Liver (tissue), 9 donors: ENCODE measurements around the gene PKN2. TPM values are rescaled to one million over a fixed set of nuclear protein-coding genes. Genes with fewer than 3 reads are reported as not detected.

Experiments
- DNase-seq: peaks from one replicate; pipeline ENCODE4 v3.0.0-alpha.2; 2017; ENCODE audit warnings: low spot score
- H3K27ac ChIP-seq, 2 donors: one replicate each; pipeline ENCODE4 v1.7.0; 2013; ENCODE audit warnings: inconsistent platforms in 2 of 2, low read length in 2 of 2, control low read depth in 1 of 2, low read depth in 1 of 2, mild to moderate bottlenecking in 1 of 2
- H3K27me3 ChIP-seq, 4 donors: one replicate each; pipeline versions ENCODE4 v1.6.1 to v1.7.0; 2013; ENCODE audit warnings: low read length in 3 of 4, inconsistent platforms in 1 of 4, mild to moderate bottlenecking in 1 of 4, moderate library complexity in 1 of 4; ENCODE audit not compliant: control insufficient read depth in 4 of 4, insufficient read depth in 4 of 4
- H3K36me3 ChIP-seq, 4 donors: one replicate each; pipeline versions ENCODE4 v1.6.1 to v1.7.0; 2013; ENCODE audit warnings: low read length in 3 of 4, mild to moderate bottlenecking in 3 of 4, low read depth in 1 of 4, moderate library complexity in 1 of 4; ENCODE audit not compliant: control insufficient read depth in 4 of 4, insufficient read depth in 3 of 4
- H3K4me1 ChIP-seq, 4 donors: one replicate each; pipeline versions ENCODE4 v1.6.1 to v1.7.0; 2013; ENCODE audit warnings: low read length in 3 of 4, mild to moderate bottlenecking in 3 of 4, moderate library complexity in 1 of 4; ENCODE audit not compliant: control insufficient read depth in 4 of 4, insufficient read depth in 4 of 4
- H3K4me3 ChIP-seq, 3 donors: one replicate each; pipeline versions ENCODE4 v1.6.1 to v1.7.0; 2013; ENCODE audit warnings: low read length in 3 of 3, control low read depth in 1 of 3, low read depth in 1 of 3, mild to moderate bottlenecking in 1 of 3
- H3K9ac ChIP-seq, 2 donors: one replicate each; pipeline ENCODE4 v1.7.0; 2013; ENCODE audit warnings: low read length in 2 of 2, mild to moderate bottlenecking in 2 of 2, moderate library complexity in 2 of 2, control low read depth in 1 of 2, low read depth in 1 of 2
- H3K9me3 ChIP-seq, 4 donors: one replicate each; pipeline versions ENCODE4 v1.6.1 to v1.7.0; 2013; ENCODE audit warnings: low read length in 3 of 4; ENCODE audit not compliant: control insufficient read depth in 4 of 4
- ATF3 ChIP-seq: IDR thresholded peaks from 2 replicates; pipeline ENCODE4 v1.6.1; 2016; ENCODE audit warnings: antibody characterized with exemption
- CTCF ChIP-seq: fragments of 150-350 bp; IDR thresholded peaks from 2 replicates; pipeline ENCODE4 v1.5.1; 2017; ENCODE audit warnings: improper control_type of control experiment, low read depth, low read length; ENCODE audit not compliant: missing input control
- EGR1 ChIP-seq, 2 donors: IDR thresholded peaks; 2 replicates each; pipeline ENCODE4 v1.6.1; 2016 to 2018; ENCODE audit warnings: antibody characterized with exemption in 2 of 2, low read depth in 2 of 2
- FOXA1 ChIP-seq: IDR thresholded peaks from 2 replicates; pipeline ENCODE4 v1.6.1; 2016; ENCODE audit warnings: antibody characterized with exemption
- FOXA2 ChIP-seq: IDR thresholded peaks from 2 replicates; pipeline ENCODE4 v1.6.1; 2016; ENCODE audit warnings: antibody characterized with exemption
- GABPA ChIP-seq, 2 donors: IDR thresholded peaks in 1 of 2; conservative IDR thresholded peaks in 1 of 2; 2 replicates each; pipeline ENCODE4 v1.6.1; 2016; ENCODE audit warnings: antibody characterized with exemption in 2 of 2, mild to moderate bottlenecking in 1 of 2, moderate library complexity in 1 of 2
- HNF4A ChIP-seq, 2 donors: conservative IDR thresholded peaks; 2 replicates each; pipeline ENCODE4 v1.6.1; 2016; ENCODE audit warnings: antibody characterized with exemption in 2 of 2, mild to moderate bottlenecking in 2 of 2
- HNF4G ChIP-seq: IDR thresholded peaks from 2 replicates; pipeline ENCODE4 v1.6.1; 2016; ENCODE audit warnings: antibody characterized with exemption
- JUND ChIP-seq, 2 donors: IDR thresholded peaks; 2 replicates each; pipeline ENCODE4 v1.6.1; 2016; ENCODE audit warnings: antibody characterized with exemption in 2 of 2
- MAX ChIP-seq: IDR thresholded peaks from 2 replicates; pipeline ENCODE4 v1.6.1; 2016; ENCODE audit warnings: antibody characterized with exemption
- NR2F2 ChIP-seq: IDR thresholded peaks from 2 replicates; pipeline ENCODE4 v1.6.1; 2016; ENCODE audit warnings: antibody characterized with exemption
- RAD21 ChIP-seq, 2 donors: IDR thresholded peaks; 2 replicates each; pipeline ENCODE4 v1.6.1; 2016; ENCODE audit warnings: antibody characterized with exemption in 2 of 2, mild to moderate bottlenecking in 2 of 2
- RXRA ChIP-seq, 2 donors: IDR thresholded peaks; 2 replicates each; pipeline ENCODE4 v1.6.1; 2017 to 2018; ENCODE audit warnings: antibody characterized with exemption in 2 of 2, mild to moderate bottlenecking in 1 of 2
- SP1 ChIP-seq: IDR thresholded peaks from 2 replicates; pipeline ENCODE4 v1.6.1; 2018; ENCODE audit warnings: antibody characterized with exemption, mild to moderate bottlenecking
- TAF1 ChIP-seq: conservative IDR thresholded peaks from 2 replicates; pipeline ENCODE4 v1.6.1; 2016; ENCODE audit warnings: antibody characterized with exemption, mild to moderate bottlenecking
- YY1 ChIP-seq: IDR thresholded peaks from 2 replicates; pipeline ENCODE4 v1.6.1; 2016; ENCODE audit warnings: antibody characterized with exemption, mild to moderate bottlenecking
- ZBTB33 ChIP-seq: IDR thresholded peaks from 2 replicates; pipeline ENCODE4 v1.6.1; 2016; ENCODE audit warnings: antibody characterized with exemption
- WGBS: extraction: QIAGEN DNeasy Blood & Tissue Kit; methylation state at CpG from one replicate; pipeline ENCODE4 v1.1.7; 2013; 5-methylcytosine and 5-hydroxymethylcytosine counted together
- polyA plus RNA-seq, 2 donors: library from polyadenylated mRNA; stranded (reverse) in 1 of 2; unstranded in 1 of 2; fragments of 200-250 nt in 1 of 2; fragments of >200 nt in 1 of 2; fragmentation: Nextera tagmentation in 1 of 2; extraction: Ambion mirVana in 1 of 2; gene quantifications; one replicate each; pipeline versions ENCODE4 v1.2.1 to v1.2.3, GENCODE V29; 2013 to 2015
- total RNA-seq, 2 donors: library from RNA; depleted of rRNA; stranded (reverse); fragments of >200 nt; gene quantifications; one replicate each; pipeline ENCODE4 v1.2.3, GENCODE V29; 2014
- donor health status: healthy.
- donor health status: healthy.
- donor health status: healthy.
- donor health status: healthy.
- donor health status: healthy.

The PKN2 gene
- total and polyA plus RNA-seq, 4 donors: 4.4 to 20.7 (median 13.3) TPM

- Histone ChIP-seq H3K36me3 (peaks cover 10 to 38% (median 30%) of the 10 kb centered on the region in 4 donors), H3K9me3 (no peaks in the 10 kb centered on the region), H3K27me3 (no peaks in the 10 kb centered on the region), H3K4me1 (no peaks in the 10 kb centered on the region), H3K27ac (no peak overlapping the region), H3K9ac (no peak overlapping the region), H3K4me3 (no peak overlapping the region)
- WGBS: 93% methylated on average over 6 of the region's 6 CpGs
- no peak for DNase-seq
- TF ChIP-seq FOXA2 (no peak), YY1 (no peak), ZBTB33 (no peak), HNF4G (no peak), ATF3 (no peak), FOXA1 (no peak), CTCF (no peak), EGR1 (IDR thresholded peaks at IDR 0.05; ENCODE audit: low read depth in 2 of 2) (no peak), MAX (no peak), HNF4A (conservative IDR thresholded peaks at IDR 0.05) (no peak), SP1 (no peak), NR2F2 (no peak), RAD21 (IDR thresholded peaks at IDR 0.05) (no peak)
Observed at GRCh38 chr1:88851303-88852063, 167.4 kb downstream of the PKN2 start.

- H3K4me3 ChIP-seq: no peak overlapping the region
- H3K4me1 ChIP-seq: peaks cover 0 to 2% (median 0%) of the 10 kb centered on the region in 4 donors
- DNase-seq: no peak
- no peak overlapping the region for H3K9ac ChIP-seq
- H3K9me3 ChIP-seq: no peaks in the 10 kb centered on the region
- 86% methylated on average over 6 of the region's 6 CpGs for WGBS
- H3K27ac ChIP-seq: no peak overlapping the region
- no peaks in the 10 kb centered on the region for H3K27me3 ChIP-seq
- peaks cover 2 to 6% (median 3%) of the 10 kb centered on the region in 4 donors for H3K36me3 ChIP-seq
- TF ChIP-seq FOXA1 (no peak), ATF3 (no peak), GABPA (IDR thresholded peaks at IDR 0.05 in 1 of 2, conservative IDR thresholded peaks at IDR 0.05 in 1 of 2) (no peak), ZBTB33 (no peak), NR2F2 (no peak), TAF1 (no peak), FOXA2 (no peak), RXRA (IDR thresholded peaks at IDR 0.05) (no peak), JUND (IDR thresholded peaks at IDR 0.05) (no peak), SP1 (no peak), HNF4G (no peak), MAX (no peak), HNF4A (conservative IDR thresholded peaks at IDR 0.05) (no peak), CTCF (no peak), YY1 (no peak), RAD21 (IDR thresholded peaks at IDR 0.05) (no peak), EGR1 (IDR thresholded peaks at IDR 0.05; ENCODE audit: low read depth in 2 of 2) (no peak)
Observed at GRCh38 chr1:88867743-88868521, 183.9 kb downstream of the PKN2 start.
